ENCODE data around the gene BRMS1.

DNA sequence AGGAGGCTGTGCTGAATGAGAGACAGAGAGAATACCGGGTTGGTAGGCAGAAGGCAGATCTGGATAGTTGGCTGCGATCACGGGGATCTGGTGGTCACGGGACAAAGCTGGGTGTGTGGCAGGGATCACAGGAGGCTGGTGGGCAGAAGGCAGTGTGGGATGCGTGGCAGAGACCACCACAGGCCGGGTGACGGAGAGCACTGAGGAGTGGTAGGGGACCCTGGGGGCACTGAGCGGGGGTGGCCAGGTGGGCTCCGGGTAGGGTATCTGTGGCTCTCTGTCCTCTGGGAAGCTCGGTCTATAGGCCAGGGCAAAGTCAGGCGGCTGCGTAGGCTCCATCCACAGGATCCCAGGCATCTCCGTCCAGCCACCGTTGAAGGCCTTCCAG, 29.4 kb downstream of the BRMS1 start:
- TF ChIP-seq GATA3 (IDR thresholded peaks at IDR 0.05; ENCODE audit: low read depth, low read length) (no peak), GATA2 (IDR thresholded peaks at IDR 0.05; ENCODE audit: low read depth, low read length) (no peak)
